WTC11 (cell line): ENCODE data around the gene ANKRD13C. TPM values are rescaled to one million over a fixed set of nuclear protein-coding genes. Genes with fewer than 3 reads are reported as not detected.

Source experiments
- ATAC-seq: fragments of 200-7000 bp; cut with Tn5 transposase; 2 replicates; pipeline ENCODE4 v1.10.0; 2021; ENCODE audit warnings: mild to moderate bottlenecking, moderate library complexity
- CTCF ChIA-PET: fragments of 300-600 bp; sonication (Branson Sonifier 250); formaldehyde crosslinking; loops from one replicate; lab custom pipeline; 2021; ENCODE audit warnings: antibody characterized with exemption; lab: Charles Lee
- POLR2A ChIA-PET: fragments of 350-600 bp; sonication (Branson Sonifier 250); formaldehyde crosslinking; loops from one replicate; lab custom pipeline; 2021; ENCODE audit warnings: antibody characterized with exemption; lab: Charles Lee
- DNase-seq: peaks from one replicate; pipeline ENCODE4 v3.0.0; 2021; ENCODE audit warnings: low spot score
- H3K27ac Mint-ChIP-seq: 2 replicates; pipeline ENCODE4 v1.8.0; 2021; ENCODE audit warnings: mixed read lengths
- H3K27me3 Mint-ChIP-seq: 2 replicates; pipeline ENCODE4 v1.8.0; 2021; ENCODE audit warnings: low read depth, mild to moderate bottlenecking, moderate library complexity, mixed read lengths
- H3K36me3 Mint-ChIP-seq: 2 replicates; pipeline ENCODE4 v1.8.0; 2021; ENCODE audit warnings: mixed read lengths
- H3K4me1 Mint-ChIP-seq: 2 replicates; pipeline ENCODE4 v1.8.0; 2022; ENCODE audit warnings: mixed read lengths
- H3K4me3 Mint-ChIP-seq: 2 replicates; pipeline ENCODE4 v1.8.0; 2021; ENCODE audit warnings: mild to moderate bottlenecking, moderate library complexity, mixed read lengths
- H3K9me3 Mint-ChIP-seq: 2 replicates; pipeline ENCODE4 v1.8.0; 2021; ENCODE audit warnings: mixed read lengths
- AFF4 ChIP-seq: sonication (generic); formaldehyde crosslinking; IDR thresholded peaks from 2 replicates; pipeline ENCODE4 v1.8.1; 2023; ENCODE audit warnings: mild to moderate bottlenecking, missing genetic modification reagents, borderline replicate concordance
- ARID4B ChIP-seq: sonication (generic); formaldehyde crosslinking; IDR thresholded peaks from 2 replicates; pipeline ENCODE4 v1.8.0; 2023; ENCODE audit warnings: missing genetic modification reagents, mild to moderate bottlenecking, borderline replicate concordance
- CBFB ChIP-seq: sonication (generic); formaldehyde crosslinking; IDR thresholded peaks from 2 replicates; pipeline ENCODE4 v1.8.1; 2022; ENCODE audit warnings: mild to moderate bottlenecking, low read depth, missing genetic modification reagents
- E2F4 ChIP-seq: sonication (generic); formaldehyde crosslinking; IDR thresholded peaks from 2 replicates; pipeline ENCODE4 v1.8.1; 2022; ENCODE audit warnings: low read depth, mild to moderate bottlenecking, moderate library complexity, missing genetic modification reagents, borderline replicate concordance
- E2F5 ChIP-seq: sonication (generic); formaldehyde crosslinking; IDR thresholded peaks from 2 replicates; pipeline ENCODE4 v1.8.1; 2022; ENCODE audit warnings: mild to moderate bottlenecking, moderate library complexity, missing genetic modification reagents
- ESRRA ChIP-seq: sonication (generic); formaldehyde crosslinking; IDR thresholded peaks from 2 replicates; pipeline ENCODE4 v1.8.1; 2022; ENCODE audit warnings: mild to moderate bottlenecking, missing genetic modification reagents, borderline replicate concordance
- JUN ChIP-seq: sonication (generic); formaldehyde crosslinking; IDR thresholded peaks from 2 replicates; pipeline ENCODE4 v1.8.0; 2023; ENCODE audit warnings: mild to moderate bottlenecking, missing genetic modification reagents
- MXD4 ChIP-seq: fragments of 250-450 bp; sonication (Bioruptor Pico); IDR thresholded peaks from 2 replicates; pipeline ENCODE4 v1.8.0; 2021; ENCODE audit warnings: mild to moderate bottlenecking, moderate library complexity, borderline replicate concordance
- NFATC4 ChIP-seq: fragments of 250-450 bp; sonication (Bioruptor Pico); IDR thresholded peaks from 2 replicates; pipeline ENCODE4 v1.9.0; 2021; ENCODE audit warnings: mild to moderate bottlenecking
- NR3C1 ChIP-seq: sonication (generic); formaldehyde crosslinking; conservative IDR thresholded peaks from 2 replicates; pipeline ENCODE4 v1.8.1; 2023; ENCODE audit warnings: low read depth, mild to moderate bottlenecking, missing genetic modification reagents
- OVOL2 ChIP-seq: fragments of 250-450 bp; sonication (Bioruptor Pico); IDR thresholded peaks from 2 replicates; pipeline ENCODE4 v1.9.0; 2021; ENCODE audit warnings: mild to moderate bottlenecking, borderline replicate concordance
- RELA ChIP-seq: sonication (generic); formaldehyde crosslinking; IDR thresholded peaks from 2 replicates; pipeline ENCODE4 v1.8.1; 2022; ENCODE audit warnings: missing genetic modification reagents, mild to moderate bottlenecking, borderline replicate concordance
- SMAD4 ChIP-seq: sonication (generic); formaldehyde crosslinking; IDR thresholded peaks from 2 replicates; pipeline ENCODE4 v1.8.0; 2022; ENCODE audit warnings: mild to moderate bottlenecking, missing genetic modification reagents
- TCF7 ChIP-seq: sonication (generic); formaldehyde crosslinking; IDR thresholded peaks from 2 replicates; pipeline ENCODE4 v1.8.0; 2022; ENCODE audit warnings: mild to moderate bottlenecking, low read depth, missing genetic modification reagents, moderate library complexity
- TEAD1 ChIP-seq: sonication (generic); formaldehyde crosslinking; IDR thresholded peaks from 2 replicates; pipeline ENCODE4 v1.8.0; 2022; ENCODE audit warnings: mild to moderate bottlenecking, missing genetic modification reagents
- USF1 ChIP-seq: sonication (generic); formaldehyde crosslinking; IDR thresholded peaks from 2 replicates; pipeline ENCODE4 v1.8.0; 2022; ENCODE audit warnings: mild to moderate bottlenecking, missing genetic modification reagents
- ZNF138 ChIP-seq: sonication (generic); formaldehyde crosslinking; conservative IDR thresholded peaks from 2 replicates; pipeline ENCODE4 v1.8.1; 2022; ENCODE audit warnings: mild to moderate bottlenecking, moderate library complexity, missing genetic modification reagents
- ZNF416 ChIP-seq: fragments of 250-450 bp; sonication (Bioruptor Pico); IDR thresholded peaks from 2 replicates; pipeline ENCODE4 v1.9.0; 2021; ENCODE audit warnings: mild to moderate bottlenecking, inconsistent platforms
- total RNA-seq: library from RNA; stranded (reverse); gene quantifications from 3 replicates; pipeline ENCODE4 v1.2.3, GENCODE V29; 2021
- TF ChIP-seq, protein P1 (sequence below): sonication (generic); formaldehyde crosslinking; IDR thresholded peaks from 2 replicates; pipeline ENCODE4 v1.8.1; 2023; ENCODE audit warnings: mild to moderate bottlenecking, missing genetic modification reagents

The ANKRD13C gene
- total RNA-seq, 1 experiment from 2014 or later, result 22.5 TPM

DNA sequence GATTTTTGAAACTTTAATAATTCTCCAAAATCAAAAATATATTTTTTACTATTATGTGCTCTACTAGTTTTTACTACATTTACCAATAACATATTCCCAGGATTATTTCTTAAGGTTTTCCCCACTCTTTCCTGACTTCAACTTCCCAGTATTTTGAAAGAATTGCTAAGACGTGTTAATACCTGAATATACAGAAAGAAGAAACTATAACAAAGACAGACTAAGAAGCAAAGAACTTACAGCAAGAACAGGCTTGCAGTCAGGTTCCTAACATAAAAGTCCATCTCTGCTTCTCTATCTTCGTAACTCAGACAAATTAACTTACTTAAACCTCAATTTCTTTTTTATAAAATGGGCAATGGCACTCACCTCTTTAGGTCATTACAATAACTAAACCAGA, 70.2 kb downstream of the ANKRD13C start:
- ChIA-PET POLR2A (interaction anchor here (0.5 kb wide), 1 partner anchor 15 kb away, joined by 6 read pairs; no protein-coding TSS in a partner anchor), CTCF (no interaction called here)
- no peak for DNase-seq
- no peaks in the 10 kb centered on the region for H3K36me3 Mint-ChIP-seq
- H3K27me3 Mint-ChIP-seq, result no peaks in the 10 kb centered on the region
- no peak overlapping the region for H3K4me3 Mint-ChIP-seq
- H3K9me3 Mint-ChIP-seq, result no peaks in the 10 kb centered on the region
- TF ChIP-seq E2F4 (CRISPR knock-in tag) (no peak), TEAD1 (CRISPR knock-in tag) (no peak), ESRRA (no peak), USF1 (CRISPR knock-in tag) (no peak), ZNF138 (no peak), ZNF416 (CRISPR knock-in tag) (no peak), ARID4B (CRISPR knock-in tag) (no peak), RELA (CRISPR knock-in tag) (no peak), NR3C1 (CRISPR knock-in tag) (no peak), E2F5 (CRISPR knock-in tag) (no peak), TCF7 (CRISPR knock-in tag) (no peak), SMAD4 (CRISPR knock-in tag) (no peak), AFF4 (CRISPR knock-in tag) (no peak), CBFB (no peak), NFATC4 (no peak), MXD4 (no peak), OVOL2 (CRISPR knock-in tag) (no peak), JUN (CRISPR knock-in tag) (no peak)
- TF ChIP-seq, protein P1, sequence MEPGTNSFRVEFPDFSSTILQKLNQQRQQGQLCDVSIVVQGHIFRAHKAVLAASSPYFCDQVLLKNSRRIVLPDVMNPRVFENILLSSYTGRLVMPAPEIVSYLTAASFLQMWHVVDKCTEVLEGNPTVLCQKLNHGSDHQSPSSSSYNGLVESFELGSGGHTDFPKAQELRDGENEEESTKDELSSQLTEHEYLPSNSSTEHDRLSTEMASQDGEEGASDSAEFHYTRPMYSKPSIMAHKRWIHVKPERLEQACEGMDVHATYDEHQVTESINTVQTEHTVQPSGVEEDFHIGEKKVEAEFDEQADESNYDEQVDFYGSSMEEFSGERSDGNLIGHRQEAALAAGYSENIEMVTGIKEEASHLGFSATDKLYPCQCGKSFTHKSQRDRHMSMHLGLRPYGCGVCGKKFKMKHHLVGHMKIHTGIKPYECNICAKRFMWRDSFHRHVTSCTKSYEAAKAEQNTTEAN (CRISPR knock-in tag), result no peak
- H3K27ac Mint-ChIP-seq, result no peak overlapping the region
- H3K4me1 Mint-ChIP-seq, result no peaks in the 10 kb centered on the region
- no peak for ATAC-seq
